Endothelial cell of umbilical vein (primary cell): Measurements from ENCODE around the gene KIAA1671. TPM values are rescaled to one million over a fixed set of nuclear protein-coding genes. Genes with fewer than 3 reads are reported as not detected.
A peak's percentile ranks its signal among the peaks of the same experiment; 100 is the strongest.

Experiments
- BruUV-seq: library from RNA; stranded (reverse); fragments of 400-500 nt; replicated peaks from 2 replicates; lab custom pipeline; 2021; lab: Mats Ljungman, UMichigan
- CTCF ChIA-PET: fragments of 300-600, 350-600 bp; sonication (Branson Sonifier 250); formaldehyde crosslinking; loops from one replicate; lab custom pipeline; 2021; ENCODE audit warnings: antibody characterized with exemption, inconsistent platforms; lab: Charles Lee
- POLR2A ChIA-PET: fragments of 300-600, 350-600 bp; sonication (Branson Sonifier 250); formaldehyde crosslinking; loops from one replicate; lab custom pipeline; 2021; ENCODE audit warnings: antibody characterized with exemption, inconsistent platforms; lab: Charles Lee
- DNase-seq: peaks from one replicate; pipeline ENCODE4 v3.0.0-alpha.2; 2011; ENCODE audit warnings: low read depth, low spot score
- FAIRE-seq: peaks from 2 replicates; lab custom pipeline; 2011; peaks lifted over from hg19 to GRCh38; lab: Jason Lieb, UNC
- H2AFZ ChIP-seq: 2 replicates; pipeline ENCODE4 v1.6.0; 2012; ENCODE audit warnings: low read depth, low read length, control low read depth, inconsistent platforms
- H3K27ac ChIP-seq: 2 replicates; pipeline ENCODE4 v1.5.1; 2011; ENCODE audit warnings: low read depth, mild to moderate bottlenecking, control low read depth, low read length, moderate library complexity; ENCODE audit not compliant: insufficient read depth
- H3K27me3 ChIP-seq, 2 experiments: 2 replicates each; pipeline versions ENCODE4 v1.6.0 to v1.6.1; 2011; ENCODE audit warnings: low read length in 2 of 2, mixed read lengths in 1 of 2; ENCODE audit not compliant: control insufficient read depth in 2 of 2, insufficient read depth in 2 of 2
- H3K36me3 ChIP-seq, 2 experiments: 2 replicates in 1 of 2; 3 replicates in 1 of 2; pipeline ENCODE4 v1.5.1; 2011; ENCODE audit warnings: low read length in 2 of 2, mild to moderate bottlenecking in 1 of 2, moderate library complexity in 1 of 2; ENCODE audit not compliant: control insufficient read depth in 2 of 2, insufficient read depth in 2 of 2; ENCODE audit errors: extremely low read depth in 1 of 2
- H3K4me1 ChIP-seq: 3 replicates; pipeline ENCODE4 v1.5.1; 2011; ENCODE audit warnings: mild to moderate bottlenecking, low read length; ENCODE audit not compliant: control insufficient read depth, insufficient read depth; ENCODE audit errors: extremely low read depth
- H3K4me2 ChIP-seq: 2 replicates; pipeline ENCODE4 v1.6.1; 2011; ENCODE audit warnings: low read length, control low read depth, mixed read lengths; ENCODE audit not compliant: insufficient read depth
- H3K4me3 ChIP-seq, 3 experiments: fragments of 200-600 bp in 1 of 3; sonication (generic), shearing (Covaris generic) in 1 of 3; replicated peaks in 1 of 3; 2 replicates each; pipeline ENCODE4 v1.5.1; 2011 to 2016; ENCODE audit warnings: control low read depth in 3 of 3, low read length in 3 of 3, mild to moderate bottlenecking in 2 of 3, inconsistent platforms in 1 of 3, low read depth in 1 of 3, moderate library complexity in 1 of 3; ENCODE audit not compliant: insufficient read depth in 1 of 3
- H3K79me2 ChIP-seq: 2 replicates; pipeline ENCODE4 v1.6.0; 2012; ENCODE audit warnings: low read length, inconsistent platforms; ENCODE audit not compliant: control insufficient read depth, insufficient read depth
- H3K9ac ChIP-seq: replicated peaks from 2 replicates; pipeline ENCODE3; 2011; ENCODE audit warnings: low read length, control low read depth; ENCODE audit not compliant: insufficient read depth; ENCODE audit errors: extremely low read depth
- H3K9me1 ChIP-seq: replicated peaks from 3 replicates; pipeline ENCODE4 v1.6.0; 2011; ENCODE audit warnings: mild to moderate bottlenecking, low read length; ENCODE audit not compliant: control insufficient read depth, insufficient read depth; ENCODE audit errors: extremely low read depth
- H3K9me3 ChIP-seq: replicated peaks from 2 replicates; pipeline ENCODE4 v1.5.1; 2012; ENCODE audit warnings: low read length, inconsistent platforms; ENCODE audit not compliant: control insufficient read depth, insufficient read depth
- H4K20me1 ChIP-seq: replicated peaks from 2 replicates; pipeline ENCODE3; 2011; ENCODE audit warnings: mild to moderate bottlenecking, low read length; ENCODE audit not compliant: control insufficient read depth, insufficient read depth; ENCODE audit errors: extremely low read depth
- EZH2 ChIP-seq: IDR thresholded peaks from 2 replicates; pipeline ENCODE4 v1.6.1; 2012; ENCODE audit warnings: borderline replicate concordance, low read depth, mild to moderate bottlenecking, moderate library complexity, low read length, inconsistent platforms; ENCODE audit not compliant: severe bottlenecking
- FOS ChIP-seq: IDR thresholded peaks from 2 replicates; pipeline ENCODE4 v1.6.1; 2011; ENCODE audit warnings: mild to moderate bottlenecking, low read length, moderate library complexity, borderline replicate concordance; ENCODE audit not compliant: insufficient read depth
- GATA2 ChIP-seq: IDR thresholded peaks from 2 replicates; pipeline ENCODE4 v1.7.0; 2011; ENCODE audit warnings: low read depth, mild to moderate bottlenecking, moderate library complexity, mixed read lengths, low read length; ENCODE audit not compliant: insufficient read length, insufficient read depth
- JUN ChIP-seq: IDR thresholded peaks from 2 replicates; pipeline ENCODE4 v1.6.1; 2011; ENCODE audit warnings: borderline replicate concordance, low read depth; ENCODE audit not compliant: insufficient read length, insufficient read depth
- MYC ChIP-seq: IDR thresholded peaks from one replicate; pipeline ENCODE4 v1.6.1; 2011; ENCODE audit warnings: mild to moderate bottlenecking, low read depth, low read length
- POLR2A ChIP-seq: IDR thresholded peaks from 2 replicates; pipeline ENCODE4 v1.6.1; 2012; ENCODE audit warnings: low read depth, mild to moderate bottlenecking, control low read depth, low read length
- POLR2AphosphoS5 ChIP-seq: IDR thresholded peaks from 2 replicates; pipeline ENCODE4 v1.6.1; 2012; ENCODE audit warnings: low read depth, mild to moderate bottlenecking, control low read depth, low read length, moderate library complexity; ENCODE audit not compliant: insufficient read depth
- dilution Hi-C: fragments of 300-500 bp; cut with MboI; formaldehyde crosslinking; loops from one replicate; pipeline ENCODE4 v1.15.0; 2019; ENCODE audit warnings: low sequenced_read_pairs; ENCODE audit not compliant: extremely low pct_ligation_motif_present
- intact Hi-C: fragments of 100-400 bp; cut with micrococcal nuclease; formaldehyde crosslinking; loops from one replicate; pipeline ENCODE4 v1.10.0; 2022
- polyA plus RNA-seq, 4 experiments: library from polyadenylated mRNA; depleted of rRNA in 3 of 4; stranded (reverse) in 3 of 4; unstranded in 1 of 4; fragments of >200 nt; gene quantifications; 2 replicates each; pipeline versions ENCODE4 v1.2.1 to v1.2.3, GENCODE V29; 2011 to 2012; ENCODE audit warnings: missing spikeins in 1 of 4
- total RNA-seq: library from RNA; stranded (reverse); gene quantifications from 2 replicates; pipeline ENCODE4 v1.2.3, GENCODE V29; 2021
- TF ChIP-seq, protein P1 (sequence below): IDR thresholded peaks from 2 replicates; pipeline ENCODE4 v1.6.1; 2011; ENCODE audit not compliant: insufficient read depth, insufficient read length
- TF ChIP-seq, protein P2 (sequence below), 2 donors: IDR thresholded peaks; 1 replicate in 1 of 2; 2 replicates in 1 of 2; pipeline ENCODE4 v1.5.1; 2011; ENCODE audit warnings: low read length in 2 of 2, mild to moderate bottlenecking in 2 of 2, moderate library complexity in 2 of 2, control low read depth in 1 of 2, inconsistent platforms in 1 of 2, low read depth in 1 of 2; ENCODE audit not compliant: insufficient read depth in 1 of 2; ENCODE audit errors: extremely low read depth in 1 of 2

The KIAA1671 gene
- total and polyA plus RNA-seq, 2 donors (not counting 3 experiments of a cell fraction or from before 2014, with no cell fraction given) = 23.1 to 85.1 TPM

DNA sequence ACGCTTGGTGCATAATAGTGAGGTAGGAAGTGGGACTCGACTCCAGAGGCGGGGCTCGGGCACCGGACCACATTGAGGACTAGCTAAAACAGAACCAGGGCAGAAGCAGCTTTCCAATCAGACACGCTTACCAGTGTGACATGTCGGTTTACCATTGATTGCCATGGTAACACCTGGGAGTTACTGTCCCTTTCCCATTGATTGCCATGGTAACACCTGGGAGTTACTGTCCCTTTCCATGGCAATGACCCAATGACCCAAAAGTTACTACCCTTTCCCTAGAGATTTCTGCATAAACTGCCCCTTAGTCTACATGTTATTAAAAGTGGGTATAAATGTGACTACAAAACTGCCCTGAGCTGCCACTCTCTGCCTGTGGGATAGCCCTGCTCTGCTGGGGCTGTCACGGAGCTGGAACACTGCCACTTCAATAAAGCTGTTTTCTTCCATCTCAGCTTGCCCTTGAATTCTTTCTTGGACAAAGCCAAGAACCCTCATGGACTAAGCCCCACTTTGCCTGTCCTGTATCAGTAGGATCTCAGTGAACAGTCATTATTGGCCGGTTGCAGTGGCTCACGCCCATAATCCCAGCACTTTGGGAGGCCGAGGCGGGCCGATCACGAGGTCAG is 169.7 kb downstream of the KIAA1671 start:
- Histone ChIP-seq H2AFZ (no peak overlapping the region), H3K4me2 (no peak overlapping the region), H3K36me3 (peaks cover 2 to 3% of the 10 kb centered on the region in 2 experiments), H3K4me3 (no peak overlapping the region), H3K9ac (no peak overlapping the region), H3K9me3 (no peaks in the 10 kb centered on the region), H3K9me1 (no peaks in the 10 kb centered on the region), H3K27me3 (no peaks in the 10 kb centered on the region), H3K4me1 (peaks cover 34% of the 10 kb centered on the region), H3K79me2 (no peaks in the 10 kb centered on the region), H3K27ac (peak overlapping the region; percentile 100), H4K20me1 (no peaks in the 10 kb centered on the region)
- ChIA-PET CTCF (interaction anchor here (1.8 to 2.9 kb wide), 2 partner anchors 11 to 12 kb away, joined by 6 to 20 read pairs; no protein-coding TSS in a partner anchor), POLR2A (no interaction called here)
- TF ChIP-seq, protein P1, sequence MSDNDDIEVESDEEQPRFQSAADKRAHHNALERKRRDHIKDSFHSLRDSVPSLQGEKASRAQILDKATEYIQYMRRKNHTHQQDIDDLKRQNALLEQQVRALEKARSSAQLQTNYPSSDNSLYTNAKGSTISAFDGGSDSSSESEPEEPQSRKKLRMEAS = no peak
- TF ChIP-seq MYC = no peak
- no peak for TF ChIP-seq JUN
- TF ChIP-seq FOS = no peak
- TF ChIP-seq, protein P2, sequence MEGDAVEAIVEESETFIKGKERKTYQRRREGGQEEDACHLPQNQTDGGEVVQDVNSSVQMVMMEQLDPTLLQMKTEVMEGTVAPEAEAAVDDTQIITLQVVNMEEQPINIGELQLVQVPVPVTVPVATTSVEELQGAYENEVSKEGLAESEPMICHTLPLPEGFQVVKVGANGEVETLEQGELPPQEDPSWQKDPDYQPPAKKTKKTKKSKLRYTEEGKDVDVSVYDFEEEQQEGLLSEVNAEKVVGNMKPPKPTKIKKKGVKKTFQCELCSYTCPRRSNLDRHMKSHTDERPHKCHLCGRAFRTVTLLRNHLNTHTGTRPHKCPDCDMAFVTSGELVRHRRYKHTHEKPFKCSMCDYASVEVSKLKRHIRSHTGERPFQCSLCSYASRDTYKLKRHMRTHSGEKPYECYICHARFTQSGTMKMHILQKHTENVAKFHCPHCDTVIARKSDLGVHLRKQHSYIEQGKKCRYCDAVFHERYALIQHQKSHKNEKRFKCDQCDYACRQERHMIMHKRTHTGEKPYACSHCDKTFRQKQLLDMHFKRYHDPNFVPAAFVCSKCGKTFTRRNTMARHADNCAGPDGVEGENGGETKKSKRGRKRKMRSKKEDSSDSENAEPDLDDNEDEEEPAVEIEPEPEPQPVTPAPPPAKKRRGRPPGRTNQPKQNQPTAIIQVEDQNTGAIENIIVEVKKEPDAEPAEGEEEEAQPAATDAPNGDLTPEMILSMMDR (IDR thresholded peaks at IDR 0.05; ENCODE audit: extremely low read depth in 1 of 2, insufficient read depth in 1 of 2, low read depth in 1 of 2, low read length in 2 of 2) = no peak
- TF ChIP-seq POLR2A = no peak
- no peak for TF ChIP-seq EZH2
- no peak for TF ChIP-seq GATA2
- no peak for TF ChIP-seq POLR2AphosphoS5
- BruUV-seq = no TSS peak
- FAIRE-seq (no peak), DNase-seq (no peak)
- intact Hi-C loops = loop anchor here (5.0 kb wide), 1 partner anchor 1365 kb away; no protein-coding TSS in a partner anchor
- dilution Hi-C loops = no loop called here
